Activated B cell treated with CpG ODN at 0.5 μM for 24 hours (primary cell): ENCODE results near the gene ADSS2. TPM values are rescaled to one million over a fixed set of nuclear protein-coding genes. Genes with fewer than 3 reads are reported as not detected.

ENCODE experiments used
- ATAC-seq: fragments of 200-7000 bp; cut with Tn5 transposase; one replicate; pipeline ENCODE4 v1.10.0; 2021; ENCODE audit warnings: low read depth, mild to moderate bottlenecking, moderate library complexity
- CTCF ChIA-PET: fragments of 350-600 bp; sonication (Branson Sonifier 250); formaldehyde crosslinking; loops from one replicate; lab custom pipeline; 2021; ENCODE audit warnings: antibody characterized with exemption; lab: Charles Lee
- POLR2A ChIA-PET: fragments of 350-600 bp; sonication (Branson Sonifier 250); formaldehyde crosslinking; loops from one replicate; lab custom pipeline; 2021; ENCODE audit warnings: antibody characterized with exemption; lab: Charles Lee
- DNase-seq: peaks from one replicate; pipeline ENCODE4 v3.0.0; 2022
- H3K27ac Mint-ChIP-seq: one replicate; pipeline ENCODE4 v1.8.0; 2020; ENCODE audit warnings: mixed read lengths
- H3K27me3 Mint-ChIP-seq: one replicate; pipeline ENCODE4 v1.8.0; 2021; ENCODE audit warnings: mixed read lengths
- H3K36me3 Mint-ChIP-seq: one replicate; pipeline ENCODE4 v1.8.0; 2021; ENCODE audit warnings: low read depth, mixed read lengths
- H3K4me1 Mint-ChIP-seq: one replicate; pipeline ENCODE4 v1.8.0; 2021; ENCODE audit warnings: mixed read lengths
- H3K4me3 Mint-ChIP-seq: one replicate; pipeline ENCODE4 v1.8.0; 2020; ENCODE audit warnings: mild to moderate bottlenecking, mixed read lengths
- H3K9me3 Mint-ChIP-seq: one replicate; pipeline ENCODE4 v1.8.0; 2020; ENCODE audit warnings: mixed read lengths
- intact Hi-C: fragments of 100-400 bp; cut with micrococcal nuclease; formaldehyde crosslinking; loops from one replicate; pipeline ENCODE4 v1.15.1; 2024
- total RNA-seq: library from RNA; stranded (reverse); gene quantifications from 2 replicates; pipeline ENCODE4 v1.2.3, GENCODE V29; 2022
- TF ChIP-seq, protein P1 (sequence below): fragments of 200-600 bp; IDR thresholded peaks from one replicate; pipeline ENCODE4 v1.8.0; 2022; ENCODE audit warnings: antibody characterized with exemption, mild to moderate bottlenecking

The ADSS2 gene
- total RNA-seq, 1 donor from 2014 or later, result 42.2 TPM

DNA sequence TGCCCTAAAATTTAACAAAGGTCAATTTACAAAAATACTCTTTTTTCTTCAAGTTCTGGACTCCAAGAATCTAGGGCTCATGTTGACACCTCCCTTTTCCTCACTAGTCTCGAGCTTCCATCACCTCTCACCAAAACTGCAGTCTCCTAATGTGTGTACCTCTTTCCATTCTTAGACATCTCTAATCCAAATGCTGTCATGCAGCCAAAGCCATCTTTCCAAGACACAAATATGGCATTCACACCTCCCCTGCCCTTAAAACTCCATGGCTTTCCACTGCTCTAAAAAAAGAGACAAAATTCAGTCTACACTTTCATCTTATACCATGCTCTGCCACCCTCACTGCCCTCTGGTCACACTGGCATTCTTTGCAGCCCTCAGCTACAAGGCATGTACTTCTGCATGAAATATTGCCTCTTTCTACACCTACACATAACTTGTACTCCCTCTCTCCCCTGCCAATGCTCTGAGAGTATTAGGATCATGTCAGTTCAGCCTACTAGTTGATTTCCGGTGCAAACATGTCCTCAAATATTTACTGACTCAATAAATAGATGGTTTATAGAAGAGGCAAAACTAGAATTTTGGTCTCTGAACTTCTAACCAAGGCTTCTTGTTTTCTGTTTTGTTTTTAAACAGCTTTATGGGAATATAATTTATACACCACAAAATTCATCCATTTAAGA is 26.9 kb downstream of the ADSS2 start:
- H3K9me3 Mint-ChIP-seq, result no peaks in the 10 kb centered on the region
- no peak for ATAC-seq
- POLR2A ChIA-PET, result no interaction called here
- no peak for DNase-seq
- peaks cover 58% of the 10 kb centered on the region for H3K36me3 Mint-ChIP-seq
- CTCF ChIA-PET, result no interaction called here
- intact Hi-C loops, result no loop called here
- H3K4me3 Mint-ChIP-seq, result no peak overlapping the region
- no peak overlapping the region for H3K27ac Mint-ChIP-seq
- TF ChIP-seq, protein P1, sequence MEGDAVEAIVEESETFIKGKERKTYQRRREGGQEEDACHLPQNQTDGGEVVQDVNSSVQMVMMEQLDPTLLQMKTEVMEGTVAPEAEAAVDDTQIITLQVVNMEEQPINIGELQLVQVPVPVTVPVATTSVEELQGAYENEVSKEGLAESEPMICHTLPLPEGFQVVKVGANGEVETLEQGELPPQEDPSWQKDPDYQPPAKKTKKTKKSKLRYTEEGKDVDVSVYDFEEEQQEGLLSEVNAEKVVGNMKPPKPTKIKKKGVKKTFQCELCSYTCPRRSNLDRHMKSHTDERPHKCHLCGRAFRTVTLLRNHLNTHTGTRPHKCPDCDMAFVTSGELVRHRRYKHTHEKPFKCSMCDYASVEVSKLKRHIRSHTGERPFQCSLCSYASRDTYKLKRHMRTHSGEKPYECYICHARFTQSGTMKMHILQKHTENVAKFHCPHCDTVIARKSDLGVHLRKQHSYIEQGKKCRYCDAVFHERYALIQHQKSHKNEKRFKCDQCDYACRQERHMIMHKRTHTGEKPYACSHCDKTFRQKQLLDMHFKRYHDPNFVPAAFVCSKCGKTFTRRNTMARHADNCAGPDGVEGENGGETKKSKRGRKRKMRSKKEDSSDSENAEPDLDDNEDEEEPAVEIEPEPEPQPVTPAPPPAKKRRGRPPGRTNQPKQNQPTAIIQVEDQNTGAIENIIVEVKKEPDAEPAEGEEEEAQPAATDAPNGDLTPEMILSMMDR, result no peak
- H3K4me1 Mint-ChIP-seq, result peaks cover 5% of the 10 kb centered on the region
- no peaks in the 10 kb centered on the region for H3K27me3 Mint-ChIP-seq

- TF ChIP-seq, protein P1, result no peak
- Mint-ChIP-seq H3K36me3 (peaks cover 67% of the 10 kb centered on the region), H3K27me3 (no peaks in the 10 kb centered on the region), H3K4me3 (no peak overlapping the region), H3K9me3 (no peaks in the 10 kb centered on the region), H3K27ac (no peak overlapping the region), H3K4me1 (no peaks in the 10 kb centered on the region)
- ATAC-seq (no peak), DNase-seq (no peak)
- ChIA-PET POLR2A (no interaction called here), CTCF (no interaction called here)
- intact Hi-C loops, result no loop called here
These were observed 29.5 kb downstream of the ADSS2 start for GRCh38 chr1:244422174-244422573.

GRCh38 chr1:244419024-244419423 is 32.7 kb downstream of the ADSS2 start:
- intact Hi-C loops, result no loop called here
- Mint-ChIP-seq H3K4me3 (no peak overlapping the region), H3K27me3 (no peaks in the 10 kb centered on the region), H3K9me3 (no peaks in the 10 kb centered on the region), H3K4me1 (no peaks in the 10 kb centered on the region), H3K27ac (no peak overlapping the region), H3K36me3 (peaks cover 80% of the 10 kb centered on the region)
- POLR2A ChIA-PET, result no interaction called here
- no peak for DNase-seq
- ATAC-seq, result no peak
- TF ChIP-seq, protein P1, result no peak
- CTCF ChIA-PET, result no interaction called here

- TF ChIP-seq, protein P1, result no peak
- Mint-ChIP-seq H3K9me3 (no peaks in the 10 kb centered on the region), H3K27me3 (no peaks in the 10 kb centered on the region), H3K36me3 (peaks cover 95% of the 10 kb centered on the region), H3K27ac (no peak overlapping the region), H3K4me1 (no peaks in the 10 kb centered on the region), H3K4me3 (no peak overlapping the region)
- DNase-seq, result no peak
- ChIA-PET CTCF (no interaction called here), POLR2A (interaction anchor here (0.6 kb wide), 1 partner anchor 32 kb away, joined by 7 read pairs; no protein-coding TSS in a partner anchor)
- intact Hi-C loops, result no loop called here
- no peak for ATAC-seq
These were observed 37.2 kb downstream of the ADSS2 start for GRCh38 chr1:244414543-244414942.

- intact Hi-C loops, result no loop called here
- no peaks in the 10 kb centered on the region for H3K9me3 Mint-ChIP-seq
- TF ChIP-seq, protein P1, result no peak
- DNase-seq (no peak), ATAC-seq (no peak)
- H3K27ac Mint-ChIP-seq, result no peak overlapping the region
- no peaks in the 10 kb centered on the region for H3K4me1 Mint-ChIP-seq
- H3K4me3 Mint-ChIP-seq, result no peak overlapping the region
- H3K27me3 Mint-ChIP-seq, result no peaks in the 10 kb centered on the region
- CTCF ChIA-PET, result no interaction called here
- H3K36me3 Mint-ChIP-seq, result peaks cover 96% of the 10 kb centered on the region
- POLR2A ChIA-PET, result no interaction called here
These were observed 38.0 kb downstream of the ADSS2 start for GRCh38 chr1:244413736-244414135.
